NT2/D1 (cell line): Measurements from ENCODE around the gene TMED3.

Experiments used
- SUZ12 ChIP-seq: IDR thresholded peaks from 2 replicates; pipeline ENCODE4 v1.6.1; 2011; ENCODE audit not compliant: insufficient read length, insufficient read depth; ENCODE audit errors: extremely low read depth
- YY1 ChIP-seq: IDR thresholded peaks from 2 replicates; pipeline ENCODE4 v1.6.1; 2011; ENCODE audit not compliant: insufficient read length, insufficient read depth
- ZNF274 ChIP-seq: IDR thresholded peaks from 2 replicates; pipeline ENCODE4 v1.6.1; 2011; ENCODE audit warnings: mild to moderate bottlenecking, low read depth, low read length

- TF ChIP-seq YY1 (no peak), ZNF274 (no peak), SUZ12 (no peak)
These were observed 61.5 kb downstream of the TMED3 start for GRCh38 chr15:79372428-79372827.
